CD4-positive, alpha-beta T cell treated with Interleukin-17A for 4 hours (primary cell): ENCODE data around the gene PSG6.
"Not testable (repeated sequence)": the region's sequence is repeated elsewhere in the genome, so short reads cannot be mapped to it uniquely, and the experiment has no call there.

Source experiments
- DNase-seq: peaks from one replicate; pipeline ENCODE4 v3.0.0-alpha.2; 2020; ENCODE audit warnings: mixed read lengths

Gene PSG6

DNA sequence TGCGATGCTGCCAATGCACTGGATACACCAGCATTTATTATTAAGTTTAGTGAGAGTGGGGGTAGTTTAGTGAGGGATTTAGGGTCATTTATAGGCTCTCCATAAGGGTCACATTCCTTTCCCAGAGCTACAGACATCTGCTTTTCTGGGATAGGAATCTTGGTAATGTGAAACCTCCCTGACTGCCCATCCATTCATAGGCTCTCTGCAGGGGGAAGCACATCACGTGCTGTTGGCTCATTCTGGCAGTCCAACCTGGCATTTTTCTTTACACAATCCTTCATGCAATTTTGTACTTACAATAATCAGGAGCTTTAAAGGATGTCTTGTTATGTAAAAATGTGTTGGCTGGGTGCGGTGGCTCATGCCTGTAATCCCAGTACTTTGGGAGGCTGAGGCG lies 17.1 kb downstream of the PSG6 start:
- DNase-seq: not testable (repeated sequence)

DNA sequence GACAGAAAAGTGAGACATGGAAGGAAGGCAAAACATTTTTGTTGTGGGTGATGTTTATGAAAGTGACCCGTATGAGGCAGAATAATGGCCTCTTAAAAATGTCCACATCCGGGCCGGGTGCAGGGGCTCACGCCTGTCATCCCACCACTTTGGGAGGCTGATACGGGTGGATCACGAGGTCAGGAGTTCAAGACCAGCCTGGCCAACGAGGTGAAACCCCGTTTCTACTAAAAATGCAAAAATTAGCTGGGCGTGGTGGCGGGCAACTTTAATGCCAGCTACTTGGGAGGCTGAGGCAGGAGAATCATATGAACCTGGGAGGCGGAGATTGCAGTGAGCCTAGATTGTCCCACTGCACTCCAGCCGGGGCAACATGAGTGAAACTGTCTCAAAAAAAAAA lies 18.0 kb downstream of the PSG6 start:
- DNase-seq: not testable (repeated sequence)

DNA sequence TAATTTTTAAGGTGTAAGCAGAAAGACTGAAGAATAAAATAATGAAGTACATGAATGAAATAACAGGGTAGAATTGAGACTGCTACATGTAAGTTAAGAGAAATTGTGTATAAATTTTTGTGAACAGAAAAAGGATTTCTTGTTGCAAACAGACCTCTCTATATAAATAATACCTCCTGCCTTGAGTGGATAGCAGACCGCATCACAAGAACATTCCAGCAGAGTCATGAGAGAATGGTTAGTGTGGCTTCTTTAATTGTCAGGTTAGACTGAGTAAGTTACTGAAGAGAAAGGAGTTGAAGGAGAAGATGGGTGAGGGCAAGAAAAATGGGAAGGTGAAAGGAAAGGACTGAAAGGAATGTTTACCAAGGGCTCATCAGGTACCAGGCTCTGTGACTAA lies 18.6 kb downstream of the PSG6 start:
- DNase-seq: not testable (repeated sequence)

DNA sequence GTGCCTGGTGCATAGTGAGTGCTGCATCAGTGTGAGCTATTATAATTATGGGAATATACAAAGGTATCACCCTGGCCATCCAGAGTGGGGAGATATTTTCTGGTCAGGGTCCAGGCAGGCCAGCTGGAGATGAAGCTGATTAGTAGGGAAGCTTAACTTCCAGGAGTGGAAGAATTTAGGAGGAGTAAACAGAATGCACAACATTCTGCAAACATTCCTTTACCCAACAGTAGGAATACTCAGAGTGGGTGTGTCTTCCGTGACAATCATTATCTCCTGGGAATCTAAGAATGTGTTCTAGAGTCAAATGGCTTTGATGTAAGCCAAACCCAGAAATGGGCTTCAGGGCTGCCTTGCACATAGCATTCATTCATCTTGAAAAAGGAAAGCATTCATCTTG lies 19.0 kb downstream of the PSG6 start:
- DNase-seq: not testable (repeated sequence)

DNA sequence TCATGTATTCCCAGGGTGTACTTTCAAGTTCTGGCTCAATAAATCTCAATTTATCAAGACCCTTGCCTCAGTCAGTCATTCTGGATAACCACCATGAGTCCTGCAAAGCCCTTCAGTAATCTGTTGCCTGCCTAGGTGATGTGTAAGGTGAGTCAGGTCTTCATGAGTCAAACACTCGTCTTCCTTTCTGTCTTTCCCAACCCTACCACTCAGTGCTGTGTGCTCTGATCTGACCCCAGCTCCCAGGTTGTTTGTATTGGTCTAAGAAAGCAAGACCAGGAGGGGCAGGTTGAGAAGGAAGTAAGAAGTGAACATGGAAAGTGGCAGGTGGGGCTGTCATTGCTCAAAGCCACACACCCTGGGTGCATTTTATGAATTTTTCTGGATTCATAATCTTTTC lies 20.0 kb downstream of the PSG6 start:
- not testable (repeated sequence) for DNase-seq

DNA sequence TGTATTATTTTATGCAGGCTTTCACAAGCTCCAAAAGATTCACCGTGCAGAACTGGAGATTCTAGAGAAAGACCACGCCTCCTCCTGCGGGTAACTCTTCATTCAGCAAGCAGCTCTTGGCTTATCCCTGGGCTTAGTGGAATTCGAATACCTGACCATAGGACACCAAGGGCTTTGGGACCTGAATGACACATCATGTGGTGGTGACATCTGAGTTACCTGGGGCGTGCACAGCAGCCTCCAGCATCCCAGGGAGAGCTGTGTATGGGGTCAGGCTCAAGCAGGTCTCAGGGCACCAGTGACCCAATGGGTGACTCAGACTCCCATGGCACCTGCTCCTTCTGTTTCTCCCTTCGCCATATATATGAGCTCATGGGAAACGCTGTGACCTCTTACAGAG lies 27.2 kb downstream of the PSG6 start:
- DNase-seq: not testable (repeated sequence)

DNA sequence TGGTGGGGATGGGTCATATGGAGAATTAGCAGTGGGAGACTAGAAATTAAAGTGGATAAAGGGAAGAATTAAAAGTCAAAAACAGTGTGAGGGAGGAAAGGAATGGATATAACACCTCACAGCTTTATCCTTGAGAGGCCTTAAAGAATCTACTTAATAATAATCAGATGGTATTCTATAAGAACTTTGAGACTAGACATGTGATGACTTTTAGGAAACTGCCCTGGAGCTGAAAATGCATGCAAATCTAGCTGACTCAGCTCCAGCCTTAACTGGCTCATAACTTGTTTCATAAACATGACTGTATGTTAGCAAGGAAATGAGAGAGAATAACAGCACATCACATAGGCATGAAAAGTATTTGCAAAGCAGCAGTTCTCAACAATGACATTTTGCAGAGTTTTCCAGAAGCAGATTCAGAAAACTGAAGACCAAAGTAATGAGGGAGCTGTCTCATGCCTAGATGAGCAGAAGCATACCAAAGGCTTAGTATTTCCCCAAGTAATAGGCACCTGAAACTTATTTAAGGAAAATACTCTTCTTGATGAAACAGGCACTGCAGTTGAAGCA lies 29.7 kb downstream of the PSG6 start:
- not testable (repeated sequence) for DNase-seq

DNA sequence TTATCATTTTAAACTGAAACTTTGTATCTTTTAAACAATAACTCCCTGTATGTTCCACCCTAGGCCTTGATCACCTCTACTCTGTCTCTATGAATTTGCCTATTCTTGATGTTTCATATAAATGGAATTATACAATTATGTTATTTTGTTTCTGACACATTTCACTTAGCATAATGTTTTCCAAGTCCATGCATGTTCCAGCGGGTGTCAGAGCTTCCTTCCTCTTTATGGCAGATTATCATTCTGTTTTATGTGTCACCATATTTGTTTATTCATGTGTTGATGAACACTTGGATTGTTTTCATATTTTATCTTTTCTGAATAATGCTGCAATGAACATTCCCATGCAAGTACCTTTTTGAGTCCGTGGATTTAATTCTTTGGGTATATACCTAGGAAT lies 35.0 kb downstream of the PSG6 start:
- not testable (repeated sequence) for DNase-seq

DNA sequence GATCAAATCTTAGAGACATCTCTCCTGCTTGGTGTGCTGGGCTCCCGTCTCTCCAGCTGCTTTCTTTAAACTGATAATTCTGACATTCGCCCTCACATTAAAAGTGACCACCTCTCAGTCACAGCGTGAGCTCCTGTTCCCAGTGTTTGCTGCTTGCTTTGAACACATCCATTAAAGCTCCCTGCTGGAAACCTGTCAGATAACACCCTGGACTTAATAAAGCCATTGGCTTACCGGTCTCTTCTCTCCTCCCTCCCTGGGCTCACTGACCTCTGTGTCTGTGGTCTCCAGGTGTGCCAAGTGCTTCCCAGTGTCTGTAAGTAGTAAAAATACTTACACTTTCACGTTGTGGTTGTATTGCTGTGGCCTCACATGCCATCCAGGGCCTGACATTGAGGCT lies 35.7 kb downstream of the PSG6 start:
- DNase-seq: not testable (repeated sequence)

DNA sequence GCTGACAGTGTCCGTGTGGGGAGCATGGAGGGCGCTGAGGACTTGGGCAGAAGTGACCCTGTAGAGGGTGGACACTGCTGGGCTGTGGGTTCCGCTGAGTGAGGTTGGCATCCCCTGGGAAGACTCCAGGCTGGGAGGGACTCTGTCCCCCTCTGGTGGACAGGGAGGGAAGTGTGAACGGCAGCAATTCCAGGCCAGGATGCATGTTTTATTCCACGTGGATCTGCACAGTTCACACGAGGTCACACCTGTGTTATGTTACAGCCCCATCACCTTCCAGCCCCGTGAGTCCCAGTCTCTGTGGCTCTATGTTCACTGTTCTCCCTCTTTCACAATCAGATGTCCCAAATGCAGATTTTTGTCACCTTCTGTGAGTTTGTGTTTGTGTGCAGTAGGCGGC lies 36.4 kb downstream of the PSG6 start:
- DNase-seq: not testable (repeated sequence)

DNA sequence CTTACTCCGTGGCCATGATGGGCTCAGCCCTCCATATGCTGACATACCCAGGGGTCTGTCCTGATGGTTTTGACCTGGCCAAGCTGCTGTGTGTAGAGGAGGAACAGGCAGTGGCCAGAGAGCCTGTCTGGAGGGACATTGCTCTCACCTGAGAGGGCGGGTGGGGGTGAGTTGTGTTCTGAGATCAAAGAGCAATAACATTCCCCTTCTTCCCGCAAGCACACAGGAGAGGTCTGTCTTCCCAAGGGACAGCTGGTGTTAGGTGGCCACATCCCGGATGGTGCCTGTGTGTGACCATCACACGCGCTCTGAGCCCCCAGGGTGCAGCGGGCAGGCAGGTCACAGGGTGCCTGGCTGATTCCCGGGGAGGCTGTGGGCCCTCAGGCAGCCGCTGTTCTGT lies 37.1 kb downstream of the PSG6 start:
- DNase-seq: not testable (repeated sequence)

DNA sequence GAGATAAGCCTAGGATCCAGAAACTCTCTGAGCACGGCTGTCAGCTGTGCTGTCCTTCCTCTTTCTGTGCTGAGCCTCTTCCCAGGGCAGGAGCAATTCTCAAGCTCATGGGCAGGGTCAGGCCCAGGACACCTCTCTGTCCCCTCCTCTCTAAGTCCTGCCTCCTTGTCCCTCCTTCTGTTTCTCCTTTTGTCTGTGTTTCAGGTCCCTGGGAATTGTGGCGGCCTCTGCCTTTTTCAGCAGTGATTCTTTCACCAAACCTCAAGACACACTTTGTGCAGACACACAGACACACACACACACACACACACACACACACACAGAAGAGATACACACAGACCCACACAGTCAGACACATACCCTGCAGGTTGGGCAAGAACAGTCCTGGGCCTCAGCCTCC lies 38.1 kb downstream of the PSG6 start, which contains the start of gene PSG1:
Gene PSG1, minus strand, starts transcription at position 101 of the 400 bp plus-strand sequence. CDS start 132 bp downstream, outside the sequence.
- no peak for DNase-seq

DNA sequence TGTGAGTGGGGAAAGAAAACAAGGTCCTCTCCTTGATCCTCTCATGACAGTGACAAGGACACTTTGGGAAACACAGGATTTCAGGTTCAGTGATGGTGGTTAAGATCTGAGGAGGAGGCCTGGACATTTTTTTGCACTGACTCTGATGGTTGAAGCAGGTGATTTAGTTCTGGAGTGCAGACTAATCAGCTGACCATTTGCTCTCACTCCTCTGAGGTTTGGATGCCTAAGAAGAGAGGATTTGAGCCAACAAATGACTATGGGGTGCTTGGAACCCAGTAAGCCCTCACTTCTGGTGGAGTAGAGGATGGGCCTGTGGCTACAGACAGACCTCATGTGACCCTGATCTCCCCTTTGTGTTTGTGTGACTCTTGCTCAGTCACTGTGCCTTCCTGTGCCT lies 41.1 kb downstream of the PSG6 start:
- DNase-seq: not testable (repeated sequence)

DNA sequence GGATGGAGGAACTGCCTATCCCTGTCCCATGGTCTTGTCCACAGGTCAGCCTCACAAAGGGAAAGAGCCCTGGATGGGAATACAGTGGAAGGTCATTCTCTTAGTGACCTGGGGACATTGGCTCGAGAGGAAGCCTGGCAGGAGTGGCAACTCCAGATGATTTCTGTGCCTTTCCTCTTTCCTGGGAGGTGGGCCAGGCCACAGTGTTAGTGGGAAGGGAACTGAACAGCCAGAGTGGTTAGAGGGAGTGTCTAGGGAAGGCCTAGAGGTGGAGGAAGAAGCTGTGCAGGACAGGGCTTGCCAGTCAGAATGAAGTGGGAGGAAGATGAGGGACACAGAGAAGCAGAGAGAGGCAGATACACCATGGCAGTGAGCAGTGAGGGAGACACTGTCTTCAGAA lies 41.8 kb downstream of the PSG6 start:
- not testable (repeated sequence) for DNase-seq

DNA sequence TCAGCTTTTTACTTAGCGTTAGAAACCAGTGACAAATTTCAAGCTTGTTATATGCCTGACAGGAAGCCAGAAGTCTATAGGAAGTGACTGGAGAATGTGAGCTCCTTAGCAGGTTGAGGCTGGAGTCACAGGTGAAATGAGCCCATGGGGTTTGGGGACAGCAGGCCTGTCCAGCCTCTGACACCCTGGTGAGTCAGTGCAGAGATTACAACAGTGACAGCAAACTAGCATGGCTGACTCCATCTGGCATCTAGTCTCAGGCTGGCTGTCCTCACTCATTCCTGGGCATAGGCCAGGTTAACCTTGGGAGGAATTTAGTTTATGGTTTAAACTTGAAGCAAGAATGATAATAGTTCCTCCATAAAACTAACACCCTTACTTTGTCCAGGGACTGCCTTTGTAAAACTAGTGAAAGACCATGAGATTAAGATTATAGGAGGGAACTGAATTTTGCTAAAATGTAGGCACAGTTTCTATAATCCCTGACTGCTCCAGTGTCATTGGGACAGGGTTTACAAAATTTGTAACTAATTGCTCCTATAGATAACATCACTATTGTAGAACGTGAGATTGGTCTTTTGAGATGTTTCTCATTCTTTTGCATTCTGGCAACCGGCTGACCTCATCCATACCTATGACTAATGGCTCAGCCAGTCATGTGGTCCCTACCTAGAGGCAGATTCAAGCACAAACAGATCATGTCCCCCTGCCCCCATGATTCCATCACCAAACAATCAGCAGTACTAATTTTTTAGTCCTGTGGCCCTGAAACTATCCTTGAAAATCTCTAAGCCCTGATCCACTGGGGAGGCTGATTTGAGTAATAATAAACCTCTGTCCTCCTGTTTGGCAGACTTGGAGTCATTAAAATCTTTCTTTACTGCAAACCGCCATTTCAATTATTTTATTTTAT lies 42.5 kb downstream of the PSG6 start:
- not testable (repeated sequence) for DNase-seq

DNA sequence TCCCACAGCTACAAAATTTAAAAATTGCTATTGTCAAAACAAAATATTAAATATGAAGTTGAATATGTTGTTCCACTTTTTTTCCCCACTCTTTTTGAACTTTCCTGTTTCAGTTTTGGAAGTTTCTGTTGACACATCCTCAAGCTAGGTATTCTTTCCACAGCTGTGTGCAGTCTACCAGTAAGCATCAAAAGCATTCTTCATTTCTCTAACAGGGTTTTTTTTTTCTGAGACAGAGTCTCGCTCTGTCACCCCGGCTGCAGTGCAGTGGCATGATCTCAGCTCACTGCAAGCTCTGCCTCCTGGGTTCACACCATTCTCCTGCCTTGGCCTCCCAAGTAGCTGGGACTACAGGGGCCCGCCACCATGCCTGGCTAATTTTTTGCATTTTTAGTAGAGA lies 43.6 kb downstream of the PSG6 start:
- not testable (repeated sequence) for DNase-seq

DNA sequence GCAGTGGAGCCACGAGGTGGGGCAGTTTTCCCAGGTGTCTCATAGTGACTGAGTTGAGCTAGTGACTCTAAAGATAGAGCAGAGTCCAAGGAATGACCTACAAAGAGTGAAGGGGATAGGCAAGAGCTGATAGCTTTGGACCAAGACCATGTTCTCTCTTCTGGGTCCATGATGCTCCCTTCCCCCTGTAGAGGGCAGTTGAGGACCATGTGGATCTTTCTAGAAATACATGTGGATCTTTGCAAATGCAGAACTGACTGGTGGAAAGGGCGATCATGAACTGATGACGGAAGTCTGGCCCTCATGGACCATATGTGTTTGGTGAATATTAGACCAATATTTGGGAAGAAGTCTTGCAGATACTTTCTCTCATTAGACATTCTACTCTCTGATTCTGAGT lies 45.1 kb downstream of the PSG6 start:
- DNase-seq: no peak

DNA sequence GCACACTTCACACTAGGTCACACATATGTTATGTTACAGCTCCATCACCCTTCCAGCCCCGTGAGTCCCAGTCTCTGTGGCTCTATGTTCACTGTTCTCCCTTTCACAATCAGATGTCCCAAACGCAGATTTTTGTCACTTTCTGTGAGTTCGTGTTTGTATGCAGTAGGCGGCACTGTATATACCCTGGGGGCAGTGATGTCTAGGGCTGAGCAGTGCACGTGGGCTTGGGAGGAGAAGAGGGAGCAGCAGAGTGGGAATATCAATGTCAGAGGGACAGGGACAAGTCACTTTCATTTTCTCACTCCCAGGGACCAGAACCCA lies 60.2 kb downstream of the PSG6 start:
- DNase-seq: no peak

DNA sequence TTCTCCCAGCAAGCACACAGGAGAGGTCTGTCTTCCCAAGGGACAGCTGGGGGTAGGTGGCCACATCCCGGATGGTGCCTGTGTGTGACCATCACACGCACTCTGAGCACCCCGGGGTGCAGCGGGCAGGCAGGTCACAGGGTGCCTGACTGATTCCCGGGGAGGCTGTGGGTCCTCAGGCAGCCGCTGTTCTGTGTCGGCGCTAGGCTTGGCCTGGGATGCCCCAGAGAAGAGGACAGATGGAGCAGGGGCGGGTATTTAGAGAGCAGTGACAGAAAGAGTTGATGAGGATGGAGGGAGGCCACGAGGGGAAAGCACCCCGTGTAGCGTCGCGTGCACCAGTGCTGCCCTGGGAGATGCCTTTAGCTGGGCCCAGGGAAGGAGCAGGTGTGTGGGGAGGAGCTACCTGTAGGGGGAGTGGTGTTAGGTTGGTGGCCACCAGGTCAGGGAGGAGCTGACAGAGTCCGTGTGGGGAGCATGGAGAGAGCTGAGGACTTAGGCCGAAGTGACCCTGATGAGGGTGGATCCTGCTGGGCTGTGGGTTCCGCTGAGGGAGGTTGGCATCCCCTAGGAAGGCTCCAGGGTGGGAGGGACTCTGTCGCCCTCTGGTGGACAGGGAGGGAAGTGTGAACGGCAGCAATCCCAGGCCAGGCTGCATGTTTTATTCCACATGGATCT lies 60.7 kb downstream of the PSG6 start:
- DNase-seq: not testable (repeated sequence)

DNA sequence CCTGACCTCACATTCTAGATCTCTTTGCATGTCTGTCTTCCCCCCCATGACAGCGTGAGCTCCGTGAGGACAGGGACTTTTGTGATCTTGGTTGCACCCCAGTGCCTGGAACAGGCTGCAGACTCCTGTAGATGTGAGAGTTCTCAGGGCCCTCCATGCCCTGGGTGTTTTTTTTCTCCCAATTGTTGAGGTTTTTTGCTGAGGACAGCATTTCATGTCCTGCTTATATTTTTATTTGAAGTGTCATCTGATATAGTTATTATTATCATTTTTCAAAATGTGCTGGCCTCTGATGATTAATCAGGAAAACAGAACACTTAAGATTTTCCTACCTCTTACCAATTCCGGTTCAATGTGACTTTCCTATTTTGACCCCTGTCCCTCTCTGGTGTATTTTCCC lies 62.9 kb downstream of the PSG6 start:
- not testable (repeated sequence) for DNase-seq

DNA sequence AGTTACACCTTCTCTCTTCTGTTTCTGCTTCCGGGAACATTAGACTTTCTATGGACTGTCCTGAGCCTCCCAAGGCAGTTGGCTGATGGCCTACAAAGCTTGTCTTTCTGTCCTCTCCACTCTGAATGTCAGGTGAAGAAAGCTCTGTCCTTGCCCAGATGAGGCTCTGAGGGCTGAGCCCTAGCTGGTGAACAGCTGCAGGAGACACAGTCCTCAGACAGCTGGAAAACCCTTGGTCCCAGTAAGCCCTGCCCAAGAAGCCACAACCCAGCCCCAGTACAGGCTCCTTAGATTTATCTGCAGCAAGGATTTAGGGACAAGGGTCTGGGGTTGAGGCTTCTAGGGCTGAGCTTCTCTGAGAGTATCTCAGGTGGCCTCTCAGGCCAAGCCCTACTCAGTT lies 64.5 kb downstream of the PSG6 start:
- DNase-seq: not testable (repeated sequence)

DNA sequence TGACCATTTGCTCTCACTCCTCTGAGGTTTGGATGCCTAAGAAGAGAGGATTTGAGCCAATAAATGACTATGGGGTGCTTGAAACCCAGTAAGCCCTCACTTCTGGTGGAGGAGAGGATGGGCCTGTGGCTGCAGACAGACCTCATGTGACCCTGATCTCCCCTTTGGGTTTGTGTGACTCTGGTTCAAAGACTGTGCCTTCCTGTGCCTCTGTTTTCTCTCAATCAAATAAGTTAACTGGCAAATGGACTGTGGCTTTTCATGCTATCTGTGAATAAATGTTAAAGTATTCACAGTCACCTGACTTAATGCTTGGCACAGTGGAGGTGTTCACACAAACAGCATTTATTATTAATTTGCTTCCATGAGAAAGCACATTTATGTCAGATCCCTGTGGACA lies 64.9 kb downstream of the PSG6 start:
- DNase-seq: not testable (repeated sequence)
